ENCODE data around the gene CGNL1. TPM values are rescaled to one million over a fixed set of nuclear protein-coding genes. Genes with fewer than 3 reads are reported as not detected.

The CGNL1 gene
- total RNA-seq, 1 donor from 2014 or later = 11.0 TPM

- H3K9me3 ChIP-seq (ENCODE audit: insufficient read depth, low read depth, low read length) = no peaks in the 10 kb centered on the region
- H3K27me3 ChIP-seq (ENCODE audit: insufficient read depth, low read length) = peaks cover 2% of the 10 kb centered on the region
- H3K79me2 ChIP-seq (ENCODE audit: insufficient read depth, low read length) = no peaks in the 10 kb centered on the region
- H2AFZ ChIP-seq (ENCODE audit: low read depth, low read length) = no peak overlapping the region
- no peaks in the 10 kb centered on the region for H3K36me3 ChIP-seq (ENCODE audit: insufficient read depth, low read length)
- no peak overlapping the region for H3K27ac Mint-ChIP-seq (ENCODE audit: unreplicated experiment)
- no peaks in the 10 kb centered on the region for H3K9me3 Mint-ChIP-seq (ENCODE audit: unreplicated experiment)
- H3K27ac ChIP-seq (ENCODE audit: low read depth, low read length) = no peak overlapping the region
- no peak for TF ChIP-seq CTCF (IDR thresholded peaks at IDR 0.05; ENCODE audit: insufficient read depth, low read depth, low read length)
- TF ChIP-seq EZH2 (IDR thresholded peaks at IDR 0.05; ENCODE audit: insufficient read depth, low read length) = no peak
- no peak overlapping the region for H3K4me2 ChIP-seq (ENCODE audit: low read length)
- no peak for FAIRE-seq
- H3K4me1 Mint-ChIP-seq (ENCODE audit: low read depth, unreplicated experiment) = peaks cover 9% of the 10 kb centered on the region
- H4K20me1 ChIP-seq (ENCODE audit: insufficient read depth, low read length) = no peaks in the 10 kb centered on the region
- no peaks in the 10 kb centered on the region for H3K36me3 Mint-ChIP-seq (ENCODE audit: low read depth, unreplicated experiment)
- DNase-seq (ENCODE audit: low read depth) = no peak
- peaks cover 13% of the 10 kb centered on the region for H3K4me1 ChIP-seq (ENCODE audit: insufficient read depth, low read length)
- no peak overlapping the region for H3K4me3 Mint-ChIP-seq (ENCODE audit: unreplicated experiment)
- peaks cover 3% of the 10 kb centered on the region for H3K27me3 Mint-ChIP-seq (ENCODE audit: low read depth, unreplicated experiment)
- H3K9ac ChIP-seq (ENCODE audit: low read length) = no peak overlapping the region
- H3K4me3 ChIP-seq (ENCODE audit: insufficient read depth, low read depth, low read length) = no peak overlapping the region
These were observed 6.7 kb downstream of the CGNL1 start for GRCh38 chr15:57382969-57383368.

GRCh38 chr15:57384024-57384423 lies 7.7 kb downstream of the CGNL1 start:
- Histone ChIP-seq H3K9me3 (ENCODE audit: insufficient read depth, low read depth, low read length) (no peaks in the 10 kb centered on the region), H4K20me1 (ENCODE audit: insufficient read depth, low read length) (no peaks in the 10 kb centered on the region), H3K27me3 (ENCODE audit: insufficient read depth, low read length) (no peaks in the 10 kb centered on the region), H3K4me3 (ENCODE audit: insufficient read depth, low read depth, low read length) (no peak overlapping the region), H3K4me1 (ENCODE audit: insufficient read depth, low read length) (peaks cover 13% of the 10 kb centered on the region), H3K4me2 (ENCODE audit: low read length) (no peak overlapping the region), H3K27ac (ENCODE audit: low read depth, low read length) (no peak overlapping the region), H3K36me3 (ENCODE audit: insufficient read depth, low read length) (no peaks in the 10 kb centered on the region), H3K79me2 (ENCODE audit: insufficient read depth, low read length) (no peaks in the 10 kb centered on the region), H3K9ac (ENCODE audit: low read length) (no peak overlapping the region), H2AFZ (ENCODE audit: low read depth, low read length) (no peak overlapping the region)
- Mint-ChIP-seq H3K4me1 (ENCODE audit: low read depth, unreplicated experiment) (peaks cover 18% of the 10 kb centered on the region), H3K27me3 (ENCODE audit: low read depth, unreplicated experiment) (peaks cover 3% of the 10 kb centered on the region), H3K27ac (ENCODE audit: unreplicated experiment) (no peak overlapping the region), H3K4me3 (ENCODE audit: unreplicated experiment) (no peak overlapping the region), H3K36me3 (ENCODE audit: low read depth, unreplicated experiment) (no peaks in the 10 kb centered on the region), H3K9me3 (ENCODE audit: unreplicated experiment) (no peaks in the 10 kb centered on the region)
- DNase-seq (ENCODE audit: low read depth) (no peak), FAIRE-seq (no peak)
- TF ChIP-seq EZH2 (IDR thresholded peaks at IDR 0.05; ENCODE audit: insufficient read depth, low read length) (no peak), CTCF (IDR thresholded peaks at IDR 0.05; ENCODE audit: insufficient read depth, low read depth, low read length) (no peak)

- peak; percentile 5 for FAIRE-seq
- TF ChIP-seq CTCF (IDR thresholded peaks at IDR 0.05; ENCODE audit: insufficient read depth, low read depth, low read length) (no peak), EZH2 (IDR thresholded peaks at IDR 0.05; ENCODE audit: insufficient read depth, low read length) (no peak)
- H3K9me3 Mint-ChIP-seq (ENCODE audit: unreplicated experiment) = no peaks in the 10 kb centered on the region
- peaks cover 3% of the 10 kb centered on the region for H3K36me3 Mint-ChIP-seq (ENCODE audit: low read depth, unreplicated experiment)
- Histone ChIP-seq H3K4me3 (ENCODE audit: insufficient read depth, low read depth, low read length) (no peak overlapping the region), H3K79me2 (ENCODE audit: insufficient read depth, low read length) (no peaks in the 10 kb centered on the region), H3K27me3 (ENCODE audit: insufficient read depth, low read length) (no peaks in the 10 kb centered on the region), H3K4me1 (ENCODE audit: insufficient read depth, low read length) (peaks cover 13% of the 10 kb centered on the region), H3K9me3 (ENCODE audit: insufficient read depth, low read depth, low read length) (no peaks in the 10 kb centered on the region), H3K4me2 (ENCODE audit: low read length) (no peak overlapping the region), H3K9ac (ENCODE audit: low read length) (no peak overlapping the region), H3K27ac (ENCODE audit: low read depth, low read length) (no peak overlapping the region), H3K36me3 (ENCODE audit: insufficient read depth, low read length) (no peaks in the 10 kb centered on the region), H4K20me1 (ENCODE audit: insufficient read depth, low read length) (no peaks in the 10 kb centered on the region), H2AFZ (ENCODE audit: low read depth, low read length) (no peak overlapping the region)
- H3K4me3 Mint-ChIP-seq (ENCODE audit: unreplicated experiment) = peak overlapping the region; percentile 10
- H3K4me1 Mint-ChIP-seq (ENCODE audit: low read depth, unreplicated experiment) = peaks cover 18% of the 10 kb centered on the region
- H3K27me3 Mint-ChIP-seq (ENCODE audit: low read depth, unreplicated experiment) = no peaks in the 10 kb centered on the region
- H3K27ac Mint-ChIP-seq (ENCODE audit: unreplicated experiment) = peak overlapping the region; percentile 2
- peak; percentile 80 for DNase-seq (ENCODE audit: low read depth)
These were observed 8.5 kb downstream of the CGNL1 start for GRCh38 chr15:57384816-57385215.

Measured in astrocyte (in vitro differentiated cells and primary cell).